HG03025 (cell line): ENCODE results near the gene IGSF9.

Experiments
- ATAC-seq: cut with Tn5 transposase; IDR thresholded peaks from one replicate; pipeline ENCODE4 v1.9.1; 2021; ENCODE audit warnings: mild to moderate bottlenecking, moderate library complexity; ENCODE audit not compliant: unreplicated experiment, low FRiP score

The IGSF9 gene

DNA sequence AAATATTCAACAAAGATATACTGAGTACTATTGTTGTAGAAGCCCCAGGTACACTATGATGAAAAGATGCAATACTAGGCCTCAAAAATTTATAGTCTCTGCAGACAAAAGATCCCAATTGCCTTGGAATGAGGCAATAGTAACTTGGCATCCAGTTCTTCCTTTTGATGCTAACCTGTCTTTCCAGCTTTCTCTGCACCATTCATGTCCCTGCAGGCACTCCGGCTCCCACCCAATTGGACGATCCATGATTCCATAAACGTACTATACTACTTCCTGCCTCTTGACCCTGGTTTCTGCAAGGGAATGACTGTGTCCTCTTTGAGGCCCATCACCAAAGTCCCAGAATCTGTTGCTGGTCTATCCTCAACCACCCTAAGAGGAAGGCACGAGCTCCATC lies 12.1 kb downstream of the IGSF9 start:
- no peak for ATAC-seq

DNA sequence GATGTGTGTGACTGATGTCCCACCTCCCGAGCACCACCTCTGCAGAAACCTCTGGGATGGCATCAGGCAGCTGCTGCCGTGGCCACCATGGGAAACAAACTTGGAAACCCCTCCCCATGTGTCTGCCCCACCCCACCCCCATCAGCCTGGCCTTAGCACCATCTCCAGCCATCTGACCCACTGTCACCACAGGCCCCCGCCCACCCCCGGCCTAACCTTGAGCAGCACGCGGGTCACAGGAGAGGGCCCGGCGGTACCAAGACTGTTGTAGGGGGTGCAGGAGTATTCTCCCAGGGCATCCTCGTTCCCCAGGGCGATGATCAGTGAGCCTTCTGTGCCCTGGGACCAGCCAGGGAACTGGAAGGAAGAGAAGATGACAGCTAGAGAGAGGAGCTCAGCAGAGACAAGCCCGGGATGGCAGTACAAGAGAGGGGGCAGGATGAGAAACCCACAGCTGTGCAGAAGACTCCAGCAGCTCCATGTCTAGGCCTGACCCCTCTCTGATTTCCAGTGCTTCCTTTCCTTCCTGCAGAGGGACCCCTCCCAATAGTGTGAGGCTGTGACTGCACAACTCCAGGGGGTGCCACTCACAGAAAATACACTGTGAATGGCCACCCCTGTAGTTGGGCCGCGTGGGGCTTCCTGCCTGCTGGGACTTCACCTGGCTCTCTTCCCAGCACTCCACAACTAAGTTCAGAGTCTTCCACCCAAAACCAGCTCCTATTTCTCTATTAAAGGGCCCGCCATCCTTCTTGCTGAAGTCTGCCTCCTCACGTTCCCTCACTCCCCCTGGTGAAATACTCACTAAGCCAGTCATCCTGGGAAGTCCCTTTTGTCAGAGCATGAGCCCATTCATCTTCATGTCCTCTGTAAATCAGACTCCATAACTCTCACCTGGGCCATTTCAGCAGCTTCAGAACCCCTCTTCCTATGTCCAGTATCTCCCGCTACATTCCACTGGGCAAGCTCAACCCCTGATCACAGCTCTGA lies 12.8 kb downstream of the IGSF9 start:
- no peak for ATAC-seq

DNA sequence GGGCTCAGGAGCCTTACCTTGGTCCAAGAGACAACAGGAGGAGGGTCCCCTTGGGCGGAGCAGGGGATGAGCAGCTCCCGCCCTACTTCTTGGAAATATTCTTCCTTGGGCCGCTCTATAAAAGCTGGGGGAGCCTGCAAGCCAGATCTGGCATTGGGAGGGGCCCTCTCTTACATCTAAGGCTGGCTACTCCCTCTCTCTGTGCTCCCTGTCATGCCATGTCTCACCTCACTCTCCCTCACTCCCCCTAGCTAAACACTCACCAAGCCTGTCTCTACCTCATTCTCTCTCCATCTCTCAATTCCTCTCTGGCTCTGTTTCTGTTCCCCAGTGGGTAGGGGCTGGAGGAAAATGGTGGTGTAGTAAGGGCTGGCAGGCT lies 13.6 kb downstream of the IGSF9 start:
- ATAC-seq, result no peak

DNA sequence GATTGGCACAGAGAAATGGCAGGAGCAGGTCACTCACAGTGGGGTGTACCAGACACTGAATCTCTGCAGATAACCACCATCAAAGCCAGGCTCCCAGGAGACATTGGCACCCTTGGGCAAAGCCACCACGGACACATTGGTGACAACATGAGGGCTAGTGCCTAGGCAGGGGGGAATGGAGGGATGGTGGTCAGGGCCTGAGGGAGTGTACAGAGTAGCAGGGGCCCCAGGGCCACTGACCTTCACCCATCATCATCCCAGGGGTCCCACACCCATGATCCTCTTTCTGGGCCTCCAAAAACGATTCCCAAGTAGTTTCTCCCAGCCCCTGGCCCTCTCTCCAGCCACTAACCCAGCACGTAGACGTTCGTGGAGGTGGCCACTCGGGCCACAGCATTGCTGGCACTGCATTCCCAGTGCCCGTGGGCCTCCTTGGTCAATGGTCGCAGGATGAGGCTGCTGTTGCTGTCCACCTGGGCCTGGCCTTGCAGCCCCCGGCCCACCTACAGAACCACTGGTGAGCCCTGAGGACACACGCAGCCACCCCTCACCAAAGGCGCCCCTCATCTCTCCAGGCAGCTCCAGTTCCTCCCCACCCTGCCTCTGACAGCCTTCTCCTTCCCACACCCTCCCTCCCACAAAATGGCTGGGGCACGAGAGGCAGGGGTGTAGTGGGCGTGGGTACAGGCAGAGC lies 14.2 kb downstream of the IGSF9 start:
- no peak for ATAC-seq

DNA sequence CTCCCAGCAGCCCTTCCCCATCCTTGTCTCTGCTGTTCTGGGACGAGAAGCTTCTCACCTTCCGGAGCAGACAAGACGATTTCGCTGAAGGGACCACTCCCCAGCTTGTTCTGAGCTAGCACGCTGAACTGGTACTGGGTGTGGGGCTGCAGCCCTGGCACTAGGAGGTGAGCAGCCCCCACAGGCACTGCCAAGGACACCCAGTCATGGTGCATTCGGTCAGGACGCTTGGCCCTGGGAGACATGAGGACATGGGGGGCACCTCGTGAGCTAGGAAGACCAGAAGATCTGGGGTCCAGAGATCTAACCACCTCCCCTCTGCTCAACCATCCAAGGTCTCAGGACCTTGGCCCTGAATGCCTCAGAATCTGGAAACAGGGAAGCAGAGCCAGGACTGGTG lies 14.8 kb downstream of the IGSF9 start:
- no peak for ATAC-seq

DNA sequence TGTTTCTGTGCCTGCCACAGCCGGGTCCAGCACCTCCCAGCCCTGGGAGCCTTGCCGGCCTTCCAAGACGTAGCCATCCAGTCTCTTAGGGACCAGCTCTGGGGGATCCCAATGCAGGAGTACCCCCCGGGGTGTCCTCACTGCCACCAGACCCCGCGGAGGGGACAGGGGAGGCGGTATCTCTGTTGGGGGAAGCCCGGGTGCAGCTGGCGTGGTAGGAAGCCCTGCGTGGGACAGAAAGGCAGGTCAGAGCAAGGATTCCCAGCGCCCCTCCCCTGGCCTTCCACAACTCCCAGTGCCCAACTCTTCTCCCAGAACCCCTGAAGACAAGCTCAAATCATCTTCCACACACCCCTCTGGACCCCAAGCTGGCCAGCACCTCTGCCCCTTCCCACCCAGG lies 15.2 kb downstream of the IGSF9 start:
- no peak for ATAC-seq

DNA sequence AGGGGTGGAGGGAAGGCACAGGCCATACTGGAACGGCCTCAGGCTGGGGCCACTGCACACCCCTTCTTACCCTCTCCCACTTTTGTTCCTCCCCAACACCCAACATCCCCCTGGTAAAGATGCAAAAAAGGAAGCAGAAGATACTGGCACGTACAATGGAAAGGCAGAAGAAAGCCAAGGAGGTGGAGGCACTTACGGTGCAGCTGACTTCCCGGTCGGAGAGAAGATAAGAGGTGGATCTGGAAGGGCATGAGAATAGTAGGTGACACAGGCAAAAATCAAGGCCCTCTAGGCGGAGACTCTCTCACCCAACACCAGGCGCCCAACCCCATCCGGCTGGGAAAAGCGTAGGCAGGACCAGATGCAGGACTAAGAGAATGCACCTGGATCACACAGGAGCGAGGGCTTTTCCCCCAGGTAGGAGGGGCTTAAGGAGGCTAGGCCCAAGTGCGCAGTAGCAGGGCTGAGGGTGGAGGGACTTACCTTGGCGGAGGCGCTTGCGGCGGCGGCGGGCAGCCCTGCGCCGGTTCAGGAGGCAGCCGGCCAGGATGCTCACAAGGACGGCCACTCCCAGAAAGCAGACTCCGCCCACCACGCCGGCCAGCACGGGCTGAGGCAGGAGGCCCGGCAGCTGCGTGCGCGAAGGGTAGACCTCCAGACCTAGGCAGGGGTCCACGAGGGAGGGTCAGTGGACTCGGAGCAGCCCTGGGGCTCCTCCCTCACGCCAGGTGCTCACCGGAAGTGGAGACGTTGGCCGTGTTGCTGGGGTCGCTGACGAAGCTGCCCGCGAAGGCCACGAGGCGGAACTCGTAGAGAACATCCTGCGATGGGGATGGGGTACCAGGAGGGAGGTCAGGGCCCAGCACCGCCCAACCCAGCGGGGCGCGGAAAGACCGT lies 16.0 kb downstream of the IGSF9 start:
- ATAC-seq, result no peak

DNA sequence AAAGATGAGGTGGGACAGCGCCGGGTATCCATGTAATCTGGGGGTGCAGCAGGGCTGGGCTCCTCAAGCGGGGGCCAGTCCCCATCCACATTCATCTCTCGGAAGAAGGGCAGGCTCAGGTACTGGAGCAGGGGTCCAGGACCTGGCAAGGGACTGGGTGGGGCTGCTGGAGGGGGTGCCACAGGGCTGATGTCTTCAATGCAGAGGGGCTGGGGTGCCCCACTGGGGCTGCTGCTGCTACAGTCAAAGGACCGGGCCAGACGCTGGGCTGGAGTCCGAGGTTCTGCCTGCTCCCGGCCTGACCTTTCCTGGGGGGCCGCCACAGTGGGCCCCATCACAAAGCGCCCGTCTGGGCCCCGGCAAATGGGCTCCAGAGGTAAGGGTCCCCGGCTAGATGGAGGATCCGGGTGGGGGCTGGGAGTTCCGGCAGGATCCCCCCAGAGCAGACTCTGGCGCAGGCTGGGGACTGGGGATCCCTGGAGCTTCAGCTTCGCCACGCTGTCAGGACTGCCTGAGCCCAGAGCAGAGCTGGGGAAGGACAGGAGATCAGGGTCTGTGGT lies 16.8 kb downstream of the IGSF9 start:
- no peak for ATAC-seq

DNA sequence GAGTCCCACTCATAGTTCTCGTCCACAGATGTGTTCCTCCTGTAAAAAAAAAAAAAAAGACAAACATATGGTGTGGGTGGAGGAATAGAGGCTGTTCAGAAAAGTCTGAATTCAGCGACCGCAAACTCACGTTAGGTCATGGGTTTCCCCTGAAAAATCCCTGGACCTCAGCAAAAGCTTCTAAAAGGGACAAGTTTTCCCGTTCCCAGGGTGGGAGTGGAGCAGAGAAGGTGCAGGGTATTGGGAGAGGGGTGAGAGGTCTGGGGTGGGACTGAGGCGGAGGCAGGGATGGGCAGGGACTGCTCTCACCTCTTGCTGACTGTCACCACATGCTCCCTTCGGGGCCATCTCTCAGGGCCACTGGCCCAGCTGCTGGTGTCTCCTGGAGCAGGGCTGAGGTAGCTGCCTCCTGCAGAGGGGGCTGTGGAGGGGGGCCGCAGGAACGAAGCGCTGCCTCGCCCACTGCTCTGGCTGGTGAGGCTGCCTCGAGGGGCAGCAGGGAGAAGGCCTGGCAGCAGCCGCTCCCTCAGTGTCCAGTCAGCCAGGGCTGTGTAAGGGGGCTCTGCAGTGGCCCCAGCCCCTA lies 17.5 kb downstream of the IGSF9 start:
- ATAC-seq, result no peak

DNA sequence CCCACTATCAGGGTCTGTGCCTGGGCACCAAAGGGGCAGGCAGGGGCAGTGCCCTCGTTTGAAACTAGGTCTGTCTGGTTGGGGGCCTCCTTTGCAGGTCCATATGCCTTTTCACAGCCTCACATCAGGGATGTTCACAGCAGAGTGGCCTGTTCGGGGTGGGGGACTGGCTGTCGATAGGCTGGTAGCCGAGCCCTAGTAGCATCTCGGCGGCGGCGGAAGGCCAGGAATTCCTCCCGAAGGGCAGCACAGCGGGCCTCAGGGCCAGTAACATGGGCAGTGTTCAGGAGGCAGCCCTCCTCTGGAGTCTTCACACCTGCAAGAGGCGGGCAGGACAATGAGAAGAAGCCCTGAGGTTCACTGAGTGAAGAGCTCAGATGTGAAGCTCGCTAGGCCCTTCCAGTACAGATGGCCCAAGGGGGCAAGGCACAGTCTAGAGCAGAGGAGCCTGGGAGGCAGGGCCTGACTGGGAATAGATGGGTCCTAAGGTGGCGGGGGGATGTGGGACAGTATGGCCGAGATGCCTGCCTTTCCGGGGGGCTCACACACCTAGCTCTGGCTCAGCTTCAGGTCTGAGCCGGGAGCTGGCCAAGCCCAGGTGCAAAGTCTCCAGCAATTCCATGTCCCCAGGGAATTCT lies 18.1 kb downstream of the IGSF9 start:
- ATAC-seq, result no peak

DNA sequence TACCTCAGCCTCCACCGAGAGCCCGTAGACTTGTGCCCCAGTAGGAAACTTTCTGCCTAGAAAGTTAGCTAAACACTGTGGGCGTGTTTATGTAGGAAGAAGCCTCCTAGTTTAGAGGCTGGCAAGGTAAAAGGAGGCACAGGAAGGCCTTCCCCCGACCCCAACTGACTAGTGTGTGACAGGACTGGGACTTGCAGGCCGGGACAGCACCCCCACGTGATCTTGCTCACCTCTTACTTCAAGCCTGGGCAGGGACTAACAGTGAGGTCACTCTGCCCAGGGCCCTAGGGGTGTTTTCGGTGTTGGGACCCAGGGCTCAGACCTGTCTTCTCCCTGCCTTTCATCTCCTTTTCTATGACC lies 19.7 kb downstream of the IGSF9 start:
- ATAC-seq, result no peak

DNA sequence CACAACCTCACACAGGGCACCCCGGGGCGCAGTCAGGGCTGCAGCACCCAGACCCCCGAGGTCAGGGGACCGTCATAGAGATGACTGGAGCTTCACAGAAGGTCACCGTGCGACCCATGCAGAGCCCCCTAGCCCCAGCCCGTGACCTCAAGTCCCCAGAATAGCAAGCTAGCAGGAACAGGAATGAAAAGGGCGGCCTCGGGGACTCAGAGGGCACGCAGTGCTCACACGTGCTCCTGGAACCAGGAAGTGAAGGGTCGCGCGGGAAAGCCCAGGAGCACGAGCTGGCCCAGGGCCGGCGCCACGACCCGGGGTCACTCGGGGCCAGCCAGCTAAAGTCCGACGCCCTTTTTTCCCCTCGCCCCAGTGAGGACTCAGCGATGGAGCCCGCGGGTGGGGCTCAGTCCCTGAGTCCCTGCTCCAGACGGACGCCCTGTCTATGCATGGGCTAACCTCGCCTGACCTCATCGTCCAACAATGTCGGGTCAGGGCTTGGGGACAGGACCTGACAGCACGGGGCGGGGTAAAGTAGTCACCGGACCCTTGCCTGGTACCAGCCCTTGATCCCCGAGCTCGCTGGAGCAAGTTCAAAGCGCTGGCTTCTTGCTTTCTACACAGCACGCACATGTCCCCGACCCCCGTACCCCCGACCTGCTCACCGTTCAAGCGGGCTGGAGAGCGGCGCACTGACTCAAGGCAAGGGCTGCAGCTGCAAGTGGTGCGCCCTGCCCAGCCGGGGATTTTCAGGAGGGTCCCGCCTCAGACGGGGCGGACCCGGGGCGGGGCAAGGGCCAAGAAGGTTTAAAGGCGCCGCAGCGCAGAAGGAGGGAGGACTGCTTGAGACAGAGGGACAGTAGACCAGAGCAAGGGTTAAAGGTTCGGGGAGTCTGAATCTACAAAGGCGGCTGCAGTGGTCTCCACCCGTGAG lies 20.4 kb downstream of the IGSF9 start, which contains the start of gene TAGLN2:
Gene TAGLN2, minus strand, starts transcription at position 717 of the 928 bp plus-strand sequence. CDS start 4,998 bp downstream, outside the sequence.
- ATAC-seq, result peak; percentile 57

DNA sequence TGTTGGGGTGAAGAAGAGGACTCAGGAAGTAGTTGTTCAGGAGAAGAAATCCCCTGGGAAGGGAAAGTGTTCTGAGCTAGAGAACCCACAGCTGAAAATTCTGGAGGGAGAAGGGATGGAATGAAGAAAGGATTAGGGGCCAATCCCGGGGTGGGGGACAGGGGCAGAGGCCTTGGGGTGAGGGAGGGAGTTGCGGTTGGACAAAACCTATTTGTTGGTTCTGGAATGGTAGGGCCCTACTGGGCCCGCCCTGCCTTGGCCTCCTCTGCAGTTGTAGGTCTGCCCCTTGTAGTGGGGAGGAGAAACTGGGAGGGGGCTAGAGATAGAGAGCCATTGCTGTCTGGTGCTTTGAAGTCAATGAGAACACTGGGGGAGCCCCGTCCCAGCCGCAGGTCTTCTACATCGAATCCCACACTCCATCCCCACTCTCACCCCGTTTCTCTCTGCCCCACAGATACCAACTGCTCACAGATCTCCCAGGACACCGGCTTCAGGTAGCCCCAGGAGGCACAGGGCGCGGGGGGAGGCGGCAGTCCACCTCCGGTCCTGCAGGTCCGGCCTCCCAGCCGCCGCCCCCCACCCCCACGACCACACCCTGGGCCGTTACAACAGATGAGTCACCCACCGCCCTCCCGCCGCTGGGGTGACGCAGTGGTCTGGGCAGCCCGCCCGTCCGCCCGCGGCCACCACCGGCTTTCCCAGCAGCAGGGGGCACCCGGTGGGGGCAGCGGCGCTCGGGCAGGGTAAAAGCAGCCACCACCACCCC lies 21.2 kb downstream of the IGSF9 start:
- ATAC-seq, result no peak

DNA sequence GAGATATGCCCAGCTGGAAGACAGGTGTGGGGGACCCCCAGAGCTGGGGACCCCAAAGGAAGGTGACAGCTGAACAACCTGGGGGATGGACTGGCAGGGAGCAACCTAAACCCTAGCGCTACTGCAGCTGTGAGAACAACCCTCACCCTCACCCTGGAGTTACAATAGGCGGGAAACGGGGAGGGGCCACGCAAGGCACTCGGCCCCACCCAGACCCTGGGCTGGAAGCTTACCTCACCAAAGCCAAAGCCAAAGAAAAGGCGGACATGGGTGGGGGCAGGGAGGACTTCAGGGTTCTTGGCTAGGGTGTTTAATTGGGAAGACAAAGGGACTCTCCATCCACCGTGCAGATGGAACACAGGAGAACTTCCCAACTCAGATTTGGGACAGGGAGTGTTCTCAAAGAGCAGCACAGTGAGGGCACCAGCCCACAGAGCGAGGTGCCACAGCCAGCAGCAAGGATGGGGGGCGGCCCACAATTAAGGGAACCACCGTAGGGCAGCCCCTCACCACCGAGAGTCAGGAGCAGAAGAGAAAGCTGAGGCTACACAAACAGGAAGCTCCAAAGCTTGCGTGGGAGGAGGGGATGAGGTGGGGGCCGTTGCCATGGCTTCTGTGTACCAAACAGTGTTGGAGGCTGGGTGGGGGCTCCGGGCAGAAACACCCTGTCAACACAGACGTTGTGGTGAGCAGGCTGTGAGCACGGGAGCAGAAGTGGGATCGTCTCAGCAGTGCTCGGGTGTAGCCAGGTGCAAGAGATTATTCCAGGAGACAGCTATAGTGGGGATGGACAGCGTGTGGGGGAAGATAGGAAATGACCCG lies 22.0 kb downstream of the IGSF9 start:
- peak; percentile 29 for ATAC-seq

DNA sequence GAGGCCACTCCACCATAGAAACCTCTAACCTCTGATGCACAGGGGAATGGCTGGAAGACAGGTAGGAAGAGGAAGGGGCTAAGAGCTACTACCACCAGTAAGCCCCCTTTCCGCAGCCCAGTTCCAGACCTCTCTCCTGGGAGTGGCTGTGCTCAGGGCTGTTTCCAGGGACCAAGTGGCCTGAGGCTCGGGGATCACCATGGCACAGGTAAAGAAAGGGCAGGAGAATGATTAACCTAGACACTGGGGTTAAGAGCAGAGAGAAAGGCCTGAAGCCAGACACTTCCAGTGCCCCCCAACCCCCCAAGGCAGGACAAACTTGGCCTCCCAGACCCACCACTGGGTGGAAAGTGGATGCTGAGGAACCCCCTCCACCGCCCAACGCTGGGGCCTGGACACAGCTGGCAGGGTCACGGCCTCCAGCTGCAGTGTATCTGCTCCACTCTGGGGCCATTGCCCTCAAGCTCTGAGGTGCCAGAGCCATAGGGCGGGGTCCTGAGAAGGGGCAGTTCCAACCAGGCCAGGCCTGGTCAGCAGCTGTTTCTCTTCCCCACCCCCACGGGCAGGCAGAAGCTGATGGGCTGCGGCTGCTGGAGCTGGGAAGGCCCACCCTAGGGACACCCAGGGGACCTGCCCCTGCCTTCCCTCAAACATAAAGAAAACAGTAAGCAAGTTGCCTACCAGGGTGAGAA lies 22.8 kb downstream of the IGSF9 start:
- no peak for ATAC-seq
